Left ventricle myocardium inferior (tissue), 1 donor: ENCODE results near the gene FCRL4. TPM values are rescaled to one million over a fixed set of nuclear protein-coding genes. Genes with fewer than 3 reads are reported as not detected.

Source experiments
- DNase-seq: peaks from one replicate; pipeline ENCODE4 v3.0.0-alpha.2; 2020
- H3K27ac ChIP-seq: fragments of 200-600 bp; replicated peaks from 2 replicates; pipeline ENCODE4 v1.8.0; 2021
- H3K27me3 ChIP-seq: fragments of 200-600 bp; 2 replicates; pipeline ENCODE4 v1.8.0; 2021; ENCODE audit warnings: low read depth
- H3K36me3 ChIP-seq: fragments of 200-600 bp; 2 replicates; pipeline ENCODE4 v1.8.0; 2021
- H3K4me1 ChIP-seq: fragments of 200-600 bp; 2 replicates; pipeline ENCODE4 v1.8.0; 2021
- H3K4me3 ChIP-seq: fragments of 200-600 bp; 2 replicates; pipeline ENCODE4 v1.8.0; 2021; ENCODE audit warnings: mild to moderate bottlenecking, moderate library complexity
- H3K9me3 ChIP-seq: fragments of 200-600 bp; replicated peaks from 2 replicates; pipeline ENCODE4 v1.8.0; 2021
- CTCF ChIP-seq: fragments of 200-600 bp; IDR thresholded peaks from 2 replicates; pipeline ENCODE4 v1.8.0; 2021; ENCODE audit warnings: antibody characterized with exemption, mild to moderate bottlenecking, borderline replicate concordance
- intact Hi-C: fragments of 100-400 bp; cut with micrococcal nuclease; formaldehyde crosslinking; loops from one replicate; pipeline ENCODE4 v1.11.0; 2022
- total RNA-seq: library from RNA; stranded (reverse); fragmentation: NEBNext Ultra II Directional; extraction: Animal tissue kit (Norgen Biotek cat#: 25700); gene quantifications from one replicate; pipeline ENCODE4 v1.2.1, GENCODE V29; 2021
- donor health status: DM: no; HTN: yes; CAD: no; lungs with severe emphysema.

The FCRL4 gene
- total RNA-seq, 1 donor from 2014 or later = not detected

GRCh38 chr1:157595356-157595755, 2.5 kb downstream of the FCRL4 start:
- intact Hi-C loops = no loop called here
- no peak overlapping the region for H3K27ac ChIP-seq
- peaks cover 56% of the 10 kb centered on the region for H3K27me3 ChIP-seq
- TF ChIP-seq CTCF = no peak
- no peak for DNase-seq
- no peaks in the 10 kb centered on the region for H3K36me3 ChIP-seq
- peaks cover 8% of the 10 kb centered on the region for H3K9me3 ChIP-seq
- H3K4me3 ChIP-seq = no peak overlapping the region
- no peaks in the 10 kb centered on the region for H3K4me1 ChIP-seq

- Histone ChIP-seq H3K36me3 (no peaks in the 10 kb centered on the region), H3K9me3 (peaks cover 15% of the 10 kb centered on the region), H3K4me1 (no peaks in the 10 kb centered on the region), H3K4me3 (no peak overlapping the region), H3K27ac (no peak overlapping the region), H3K27me3 (peaks cover 84% of the 10 kb centered on the region)
- no peak for DNase-seq
- TF ChIP-seq CTCF = no peak
- intact Hi-C loops = no loop called here
These were observed 11.9 kb downstream of the FCRL4 start for GRCh38 chr1:157585984-157586383.

- Histone ChIP-seq H3K27ac (no peak overlapping the region), H3K36me3 (no peaks in the 10 kb centered on the region), H3K27me3 (peaks cover 72% of the 10 kb centered on the region), H3K4me1 (no peaks in the 10 kb centered on the region), H3K4me3 (no peak overlapping the region), H3K9me3 (peaks cover 15% of the 10 kb centered on the region)
- DNase-seq = no peak
- no peak for TF ChIP-seq CTCF
- intact Hi-C loops = no loop called here
These were observed 13.4 kb downstream of the FCRL4 start for GRCh38 chr1:157584503-157584902.

GRCh38 chr1:157580828-157581210, 17.1 kb downstream of the FCRL4 start:
- no peak overlapping the region for H3K4me3 ChIP-seq
- H3K27me3 ChIP-seq = peaks cover 42% of the 10 kb centered on the region
- no peaks in the 10 kb centered on the region for H3K36me3 ChIP-seq
- no peak for DNase-seq
- no peaks in the 10 kb centered on the region for H3K4me1 ChIP-seq
- H3K9me3 ChIP-seq = peaks cover 15% of the 10 kb centered on the region
- intact Hi-C loops = no loop called here
- no peak overlapping the region for H3K27ac ChIP-seq
- no peak for TF ChIP-seq CTCF

GRCh38 chr1:157580179-157580827, 17.6 kb downstream of the FCRL4 start:
- no peaks in the 10 kb centered on the region for H3K36me3 ChIP-seq
- H3K4me3 ChIP-seq = no peak overlapping the region
- peaks cover 37% of the 10 kb centered on the region for H3K27me3 ChIP-seq
- H3K9me3 ChIP-seq = peaks cover 15% of the 10 kb centered on the region
- TF ChIP-seq CTCF = peak; percentile 74
- intact Hi-C loops = no loop called here
- no peak overlapping the region for H3K27ac ChIP-seq
- DNase-seq = no peak
- H3K4me1 ChIP-seq = no peaks in the 10 kb centered on the region
